T-helper 17 cell (primary cell): ENCODE measurements around the gene C6orf132. TPM values are rescaled to one million over a fixed set of nuclear protein-coding genes. Genes with fewer than 3 reads are reported as not detected.
A peak's percentile ranks its signal among the peaks of the same experiment; 100 is the strongest.

Experiments
- ATAC-seq: fragments of 150-1000 bp; cut with Tn5 transposase; 2 replicates; pipeline ENCODE4 v1.10.0; 2021; ENCODE audit warnings: mild to moderate bottlenecking, moderate library complexity
- DNase-seq, 3 donors: peaks; one replicate each; pipeline versions ENCODE4 v3.0.0 to v3.0.0-alpha.2; 2020 to 2021
- H3K9me3 ChIP-seq: one replicate; pipeline ENCODE4 v1.7.0; 2013; ENCODE audit warnings: low read length, mild to moderate bottlenecking; ENCODE audit not compliant: control insufficient read depth, poor library complexity, severe bottlenecking
- H3K27ac Mint-ChIP-seq: one replicate; pipeline ENCODE4 v1.8.0; 2022; ENCODE audit warnings: mild to moderate bottlenecking, moderate library complexity, mixed read lengths
- H3K27me3 Mint-ChIP-seq: one replicate; pipeline ENCODE4 v1.8.0; 2022; ENCODE audit warnings: mixed read lengths
- H3K36me3 Mint-ChIP-seq: one replicate; pipeline ENCODE4 v1.8.0; 2022; ENCODE audit warnings: low read depth, mixed read lengths
- H3K4me1 Mint-ChIP-seq: one replicate; pipeline ENCODE4 v1.8.0; 2022; ENCODE audit warnings: mild to moderate bottlenecking, mixed read lengths
- H3K4me3 Mint-ChIP-seq: one replicate; pipeline ENCODE4 v1.8.0; 2022; ENCODE audit warnings: mild to moderate bottlenecking, moderate library complexity, mixed read lengths
- total RNA-seq, 4 donors: library from RNA in 2 of 4; stranded (reverse) in 2 of 4; gene quantifications; one replicate each; pipeline ENCODE4 v1.2.3 and lab custom pipeline; 2022 to 2026

The C6orf132 gene
- total RNA-seq = not detected
- total RNA-seq (lab: John Stamatoyannopoulos, UW) = 0.08 to 0.58 reads per million in 2 donors

- DNase-seq = no peak
- Mint-ChIP-seq H3K4me3 (peak within 1 kb of the TSS; percentile 63), H3K4me1 (peaks cover 2% of the 10 kb centered on the region)
These were observed at the start of gene C6orf132 for GRCh38 chr6:42142118-42142835. Gene C6orf132 (minus strand): TSS chr6:42142620. CDS start chr6:42142444, 176 bp downstream.

GRCh38 chr6:42190554-42191183, 48.2 kb upstream of the C6orf132 start:
- ATAC-seq (no peak), DNase-seq (no peak)
- peak overlapping the region; percentile 37 for H3K27ac Mint-ChIP-seq
- H3K4me1 Mint-ChIP-seq = peaks cover 3% of the 10 kb centered on the region
- no peaks in the 10 kb centered on the region for H3K9me3 ChIP-seq
- no peak overlapping the region for H3K4me3 Mint-ChIP-seq
- peaks cover 3% of the 10 kb centered on the region for H3K36me3 Mint-ChIP-seq
- H3K27me3 Mint-ChIP-seq = peaks cover 2% of the 10 kb centered on the region

More at GRCh38 chr6:42142118-42142835, at the start of gene C6orf132:
- Mint-ChIP-seq H3K27me3 (peaks cover 43% of the 10 kb centered on the region), H3K27ac (no peak within 1 kb of the TSS), H3K36me3 (peaks cover 6% of the 10 kb centered on the region)
- no peaks in the 10 kb centered on the region for H3K9me3 ChIP-seq
- ATAC-seq = no peak

- H3K27me3 Mint-ChIP-seq = peaks cover 9% of the 10 kb centered on the region
- no peaks in the 10 kb centered on the region for H3K36me3 Mint-ChIP-seq
- no peak for ATAC-seq
- H3K9me3 ChIP-seq = no peaks in the 10 kb centered on the region
- H3K4me3 Mint-ChIP-seq = no peak overlapping the region
- no peak overlapping the region for H3K27ac Mint-ChIP-seq
- no peak for DNase-seq
- no peaks in the 10 kb centered on the region for H3K4me1 Mint-ChIP-seq
These were observed 46.0 kb upstream of the C6orf132 start for GRCh38 chr6:42188406-42188805.

GRCh38 chr6:42185597-42185996, 43.2 kb upstream of the C6orf132 start:
- ATAC-seq (no peak), DNase-seq (no peak)
- Mint-ChIP-seq H3K27me3 (peaks cover 14% of the 10 kb centered on the region), H3K4me3 (no peak overlapping the region), H3K36me3 (no peaks in the 10 kb centered on the region), H3K27ac (no peak overlapping the region), H3K4me1 (no peaks in the 10 kb centered on the region)
- H3K9me3 ChIP-seq = no peaks in the 10 kb centered on the region

GRCh38 chr6:42184475-42184874, 42.1 kb upstream of the C6orf132 start:
- H3K36me3 Mint-ChIP-seq = no peaks in the 10 kb centered on the region
- peaks cover 3% of the 10 kb centered on the region for H3K4me1 Mint-ChIP-seq
- DNase-seq (no peak), ATAC-seq (no peak)
- H3K4me3 Mint-ChIP-seq = no peak overlapping the region
- no peaks in the 10 kb centered on the region for H3K9me3 ChIP-seq
- H3K27me3 Mint-ChIP-seq = peaks cover 22% of the 10 kb centered on the region
- no peak overlapping the region for H3K27ac Mint-ChIP-seq

GRCh38 chr6:42182101-42182500, 39.7 kb upstream of the C6orf132 start:
- DNase-seq (no peak), ATAC-seq (no peak)
- Mint-ChIP-seq H3K27ac (peak overlapping the region; percentile 43), H3K27me3 (peaks cover 27% of the 10 kb centered on the region), H3K36me3 (no peaks in the 10 kb centered on the region), H3K4me3 (no peak overlapping the region), H3K4me1 (peaks cover 3% of the 10 kb centered on the region)
- no peaks in the 10 kb centered on the region for H3K9me3 ChIP-seq

GRCh38 chr6:42179945-42180313, 37.5 kb upstream of the C6orf132 start:
- Mint-ChIP-seq H3K4me1 (peaks cover 3% of the 10 kb centered on the region), H3K4me3 (no peak overlapping the region)

GRCh38 chr6:42179261-42179944, 37.0 kb upstream of the C6orf132 start:
- H3K4me1 Mint-ChIP-seq = peaks cover 3% of the 10 kb centered on the region

More at GRCh38 chr6:42179945-42180313, 37.5 kb upstream of the C6orf132 start:
- H3K36me3 Mint-ChIP-seq = no peaks in the 10 kb centered on the region
- peaks cover 18% of the 10 kb centered on the region for H3K27me3 Mint-ChIP-seq
- H3K9me3 ChIP-seq = no peaks in the 10 kb centered on the region
- no peak for ATAC-seq
- no peak overlapping the region for H3K27ac Mint-ChIP-seq
- DNase-seq = no peak

GRCh38 chr6:42177514-42178364, 35.3 kb upstream of the C6orf132 start:
- H3K4me1 Mint-ChIP-seq = peaks cover 3% of the 10 kb centered on the region
- H3K27ac Mint-ChIP-seq = no peak overlapping the region
- H3K27me3 Mint-ChIP-seq = peaks cover 23% of the 10 kb centered on the region
- DNase-seq (no peak), ATAC-seq (no peak)
- H3K36me3 Mint-ChIP-seq = no peaks in the 10 kb centered on the region
- no peak overlapping the region for H3K4me3 Mint-ChIP-seq
- no peaks in the 10 kb centered on the region for H3K9me3 ChIP-seq

More at GRCh38 chr6:42179261-42179944, 37.0 kb upstream of the C6orf132 start:
- ATAC-seq (no peak), DNase-seq (no peak)
- no peak overlapping the region for H3K4me3 Mint-ChIP-seq
- H3K27ac Mint-ChIP-seq = no peak overlapping the region
- peaks cover 18% of the 10 kb centered on the region for H3K27me3 Mint-ChIP-seq
- no peaks in the 10 kb centered on the region for H3K9me3 ChIP-seq
- no peaks in the 10 kb centered on the region for H3K36me3 Mint-ChIP-seq

- Mint-ChIP-seq H3K4me1 (peaks cover 3% of the 10 kb centered on the region), H3K36me3 (no peaks in the 10 kb centered on the region), H3K27ac (no peak overlapping the region), H3K27me3 (peaks cover 23% of the 10 kb centered on the region), H3K4me3 (no peak overlapping the region)
- no peaks in the 10 kb centered on the region for H3K9me3 ChIP-seq
- ATAC-seq = no peak
- DNase-seq = no peak
These were observed 34.6 kb upstream of the C6orf132 start for GRCh38 chr6:42176981-42177380.

- peaks cover 3% of the 10 kb centered on the region for H3K4me1 Mint-ChIP-seq
- H3K27me3 Mint-ChIP-seq = peaks cover 18% of the 10 kb centered on the region
- no peak overlapping the region for H3K4me3 Mint-ChIP-seq
- no peak overlapping the region for H3K27ac Mint-ChIP-seq
- H3K9me3 ChIP-seq = no peaks in the 10 kb centered on the region
- H3K36me3 Mint-ChIP-seq = no peaks in the 10 kb centered on the region
- ATAC-seq (no peak), DNase-seq (no peak)
These were observed 33.4 kb upstream of the C6orf132 start for GRCh38 chr6:42175860-42176259.

- DNase-seq (no peak), ATAC-seq (no peak)
- H3K9me3 ChIP-seq = no peaks in the 10 kb centered on the region
- Mint-ChIP-seq H3K36me3 (no peaks in the 10 kb centered on the region), H3K27me3 (peaks cover 11% of the 10 kb centered on the region), H3K4me1 (no peaks in the 10 kb centered on the region), H3K27ac (no peak within 1 kb of the TSS), H3K4me3 (no peak within 1 kb of the TSS)
These were observed 30.7 kb upstream of the C6orf132 start, which contains the start of gene GUCA1A for GRCh38 chr6:42173101-42173500. Gene GUCA1A (plus strand): TSS chr6:42173364. CDS start chr6:42173614, 250 bp downstream.
